ENCODE data around the gene NLGN1. TPM values are rescaled to one million over a fixed set of nuclear protein-coding genes. Genes with fewer than 3 reads are reported as not detected.

NLGN1 gene
- polyA plus RNA-seq, 3 donors: 2.2 to 4.8 (median 2.2) TPM

DNA sequence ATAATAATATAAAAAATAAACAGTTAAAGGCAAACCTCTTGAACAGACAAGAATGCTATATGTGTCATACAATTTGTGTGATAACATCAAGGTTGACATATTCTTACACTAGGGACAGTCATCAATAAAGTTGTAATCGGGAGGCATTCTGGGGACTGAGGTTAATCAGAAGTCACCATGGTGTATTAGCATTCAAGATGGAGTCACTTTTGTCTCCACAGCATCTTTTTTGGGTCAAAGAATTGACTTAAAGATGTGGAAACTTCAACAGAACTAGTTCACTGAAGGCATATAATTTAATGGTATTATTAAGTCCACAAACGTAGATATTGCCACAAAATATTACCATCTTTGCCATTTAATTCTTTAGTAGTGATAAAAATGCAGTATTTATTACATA is 836.0 kb downstream of the NLGN1 start:
- no peak for DNase-seq (ENCODE audit: low read depth in 3 of 3, low spot score in 2 of 3)

DNA sequence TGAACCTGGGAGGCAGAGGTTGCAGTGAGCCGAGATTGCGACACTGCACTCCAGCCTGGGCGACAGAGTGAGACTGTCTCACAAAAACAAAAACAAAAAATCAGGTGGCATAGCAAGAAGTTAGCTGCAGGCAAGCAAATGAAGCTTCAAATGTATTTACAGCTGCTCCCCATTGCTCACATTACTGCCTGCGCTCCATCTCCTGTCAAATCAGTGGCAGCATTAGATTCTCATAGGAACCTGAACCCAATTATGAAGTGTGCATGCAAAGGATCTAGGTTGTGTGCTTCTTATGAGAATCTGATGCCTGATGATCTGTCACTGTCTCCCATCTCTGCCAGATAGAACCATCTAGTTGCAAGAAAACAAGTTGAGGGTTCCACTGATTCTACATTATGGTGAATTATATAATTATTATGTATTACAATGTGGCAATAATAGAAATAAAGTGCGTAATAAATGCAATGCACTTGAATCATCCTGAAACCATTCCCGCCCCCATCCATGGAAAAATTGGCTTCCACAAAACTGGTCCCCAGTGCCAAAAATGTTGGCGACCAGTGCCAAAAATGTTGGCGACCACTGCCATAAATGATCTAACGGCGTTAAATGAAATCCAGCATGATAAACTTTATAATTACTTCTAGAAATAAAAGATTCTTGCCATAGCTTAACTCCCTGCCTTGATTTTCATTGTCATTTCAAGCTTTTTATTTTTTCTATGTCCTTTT is 844.9 kb downstream of the NLGN1 start:
- DNase-seq (ENCODE audit: low read depth in 3 of 3, low spot score in 2 of 3): no peak

DNA sequence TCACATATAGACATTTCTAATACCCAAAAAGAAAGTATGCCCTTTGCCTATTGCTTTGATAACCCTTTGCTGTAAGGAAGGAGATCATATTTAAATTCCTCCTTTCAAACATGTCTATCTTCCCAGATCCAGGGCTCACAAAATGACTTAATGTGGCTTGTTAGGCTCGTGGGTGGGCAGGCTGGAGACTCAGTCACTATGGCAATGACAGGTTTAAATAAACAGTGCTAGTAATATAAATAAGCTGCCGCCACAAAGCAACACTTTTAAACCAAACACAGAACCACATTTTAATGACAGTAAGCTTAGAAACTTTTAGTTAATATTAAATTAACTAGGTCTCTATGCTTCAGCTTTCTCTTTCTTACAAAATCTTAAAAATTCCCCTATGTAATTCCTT is 845.6 kb downstream of the NLGN1 start:
- DNase-seq (ENCODE audit: low read depth in 3 of 3, low spot score in 2 of 3): no peak

DNA sequence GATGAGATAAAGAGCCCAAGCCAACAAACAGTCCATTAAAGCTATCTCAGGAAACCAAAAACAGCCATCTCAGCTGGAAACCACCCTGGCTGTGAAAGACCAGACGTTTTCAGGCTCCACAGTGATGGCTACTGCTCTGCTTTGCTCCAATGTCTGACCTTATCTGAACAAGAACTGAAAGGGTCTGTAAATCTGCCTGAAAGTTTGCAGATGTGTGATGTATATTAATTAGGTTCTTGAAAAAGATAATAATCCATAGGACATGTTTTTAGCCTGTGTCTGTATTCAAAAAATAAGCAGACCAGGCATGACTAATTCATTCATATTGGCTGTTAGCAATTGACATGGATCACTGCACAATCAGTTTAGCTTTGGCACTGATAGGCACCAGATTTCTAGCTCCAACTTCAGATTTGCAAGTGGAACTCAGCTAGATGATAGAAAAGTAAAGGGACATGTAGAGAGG is 850.2 kb downstream of the NLGN1 start:
- DNase-seq (ENCODE audit: low read depth in 3 of 3, low spot score in 2 of 3): no peak

DNA sequence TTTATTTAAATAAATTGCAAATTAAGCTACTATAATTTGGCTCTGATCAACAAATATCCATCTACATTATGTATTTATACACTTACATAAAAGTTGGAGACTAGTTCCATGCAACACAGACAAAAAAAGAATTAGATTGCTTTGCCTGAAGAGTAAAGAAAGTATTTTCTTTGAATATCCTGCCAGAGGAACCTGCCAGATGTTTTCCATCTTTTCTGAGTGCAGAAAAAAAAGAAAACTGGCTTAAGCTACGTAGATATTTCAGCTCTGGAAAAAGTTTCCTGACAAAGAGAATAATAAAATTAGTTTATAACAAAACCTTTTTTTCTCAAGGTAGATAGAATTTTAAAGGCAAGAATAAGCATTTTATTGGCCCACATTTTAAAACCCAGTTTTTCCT is 854.1 kb downstream of the NLGN1 start:
- peak in 1 of 3 donors; percentile 27 for DNase-seq (ENCODE audit: low read depth in 3 of 3, low spot score in 2 of 3)

DNA sequence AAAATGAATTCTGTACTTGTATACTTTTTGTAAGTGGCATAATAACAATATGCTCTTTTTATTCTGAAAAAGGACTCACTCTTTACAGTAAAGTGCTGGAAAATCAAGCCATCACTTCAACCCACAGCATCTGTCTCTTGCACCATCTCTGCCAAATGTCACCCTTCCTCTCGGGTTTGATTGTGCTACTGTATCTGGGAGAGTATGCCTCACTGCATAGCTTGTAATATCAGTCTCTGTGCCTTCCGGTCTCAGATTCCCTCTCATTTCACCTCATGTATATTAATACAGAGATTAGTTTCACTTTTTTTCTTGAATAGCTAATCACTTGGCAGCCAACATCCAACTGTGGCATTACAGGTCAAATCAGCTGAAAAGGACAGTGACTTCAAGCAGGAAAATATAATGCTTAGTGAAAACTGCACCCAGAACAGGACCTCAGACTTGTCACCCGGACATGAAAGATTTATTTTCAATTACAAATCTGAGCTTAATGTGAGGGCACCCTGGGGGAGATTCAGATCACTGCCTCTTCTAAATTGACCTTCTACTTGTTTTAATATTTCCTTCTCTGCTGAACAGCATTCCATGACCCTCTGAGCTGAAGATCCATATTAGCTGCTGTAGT is 855.8 kb downstream of the NLGN1 start:
- DNase-seq (ENCODE audit: low read depth in 3 of 3, low spot score in 2 of 3): no peak

DNA sequence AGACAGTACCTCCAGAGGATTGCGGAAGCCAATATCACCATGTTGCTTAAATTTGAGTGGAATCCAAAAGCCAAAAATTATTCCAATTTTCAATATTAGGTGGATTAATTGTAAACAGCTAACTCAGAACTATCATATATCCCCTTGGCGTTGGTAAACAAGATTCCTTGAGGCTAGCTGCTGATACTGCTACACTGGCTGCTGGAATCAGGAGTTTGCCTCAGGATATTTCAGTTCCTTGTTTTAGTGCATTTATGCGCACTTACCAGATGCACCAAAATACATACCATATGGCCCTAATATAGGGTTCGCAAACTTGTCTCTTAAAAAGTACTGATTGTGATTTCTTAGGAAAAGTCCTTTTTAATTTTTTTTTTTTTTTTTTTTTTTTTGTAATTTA is 856.4 kb downstream of the NLGN1 start:
- no peak for DNase-seq (ENCODE audit: low read depth in 3 of 3, low spot score in 2 of 3)

DNA sequence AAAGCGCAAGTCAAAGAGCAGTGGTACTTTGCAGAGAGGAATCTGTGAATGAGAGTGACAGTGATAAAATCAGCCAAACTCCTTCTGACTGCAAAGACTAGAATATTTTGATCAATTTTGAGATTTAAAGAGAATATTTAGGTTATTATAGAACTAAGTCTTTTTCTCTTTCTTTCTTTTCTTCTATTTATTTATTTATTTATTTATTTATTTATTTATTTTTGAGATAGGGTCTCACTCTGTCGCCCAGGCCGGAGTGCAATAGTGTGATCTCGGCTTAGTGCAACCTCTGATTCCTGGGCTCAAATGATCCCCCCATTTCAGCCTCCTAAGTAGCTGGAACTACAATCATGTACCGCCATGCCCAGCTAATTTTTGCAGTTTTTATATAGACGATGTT is 857.9 kb downstream of the NLGN1 start:
- DNase-seq (ENCODE audit: low read depth in 3 of 3, low spot score in 2 of 3): no peak

DNA sequence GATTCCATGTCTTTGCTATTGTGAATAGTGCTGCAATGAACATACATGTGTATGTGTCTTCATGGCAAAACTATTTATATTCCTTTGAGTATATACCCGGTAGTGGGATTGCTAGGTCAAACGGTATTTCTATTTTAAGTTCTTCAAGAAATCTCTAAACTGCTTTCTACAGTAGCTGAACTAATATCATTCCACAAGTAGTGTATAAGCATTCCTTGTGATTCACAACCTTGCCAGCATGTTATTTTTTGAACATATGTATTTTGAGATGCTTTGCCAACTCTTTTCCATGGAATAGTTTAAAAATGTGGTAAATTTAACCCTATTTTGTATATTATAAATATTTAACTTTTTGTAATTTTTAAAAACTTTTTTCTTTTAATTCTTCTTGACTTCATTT is 868.9 kb downstream of the NLGN1 start:
- DNase-seq (ENCODE audit: low read depth in 3 of 3, low spot score in 2 of 3): no peak

DNA sequence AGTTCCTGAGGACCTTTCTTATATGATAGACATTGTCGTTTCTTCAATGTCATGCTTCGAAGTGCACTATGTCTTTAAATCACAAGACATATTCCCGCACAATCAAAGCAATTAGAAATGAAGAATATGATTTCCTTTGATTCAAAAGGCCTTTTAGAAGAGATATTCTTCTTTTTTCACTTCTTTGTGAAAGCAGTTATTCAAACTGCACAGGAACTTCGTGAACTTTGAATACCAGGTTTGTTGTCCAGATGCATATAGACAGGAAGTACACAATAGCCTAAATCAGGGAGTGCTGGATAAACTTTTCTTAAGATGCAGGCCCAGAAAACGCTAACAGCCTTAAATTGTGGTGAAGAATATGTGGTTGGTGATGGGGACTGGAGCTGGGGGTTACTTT is 870.5 kb downstream of the NLGN1 start:
- DNase-seq (ENCODE audit: low read depth in 3 of 3, low spot score in 2 of 3): no peak

DNA sequence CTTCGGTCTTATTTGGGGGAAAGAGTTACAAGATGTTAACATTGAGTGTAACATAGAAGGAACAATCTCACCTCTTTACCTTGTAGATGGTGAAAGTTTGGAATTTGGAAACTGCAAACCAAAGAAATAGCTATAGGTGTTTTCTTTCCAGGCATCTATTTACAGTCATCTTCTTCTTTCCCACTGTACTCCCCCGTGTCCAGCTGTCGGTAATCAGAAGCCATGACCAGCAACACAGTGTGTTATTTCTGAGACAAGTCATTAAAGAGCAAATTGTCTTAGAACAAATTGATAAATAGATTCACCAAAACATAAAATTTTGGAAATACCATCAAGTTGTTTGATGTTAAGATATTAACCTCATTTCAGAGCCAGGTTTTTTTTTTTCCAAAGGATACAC is 871.0 kb downstream of the NLGN1 start:
- DNase-seq (ENCODE audit: low read depth in 3 of 3, low spot score in 2 of 3): peak in 1 of 3 donors; percentile 36

DNA sequence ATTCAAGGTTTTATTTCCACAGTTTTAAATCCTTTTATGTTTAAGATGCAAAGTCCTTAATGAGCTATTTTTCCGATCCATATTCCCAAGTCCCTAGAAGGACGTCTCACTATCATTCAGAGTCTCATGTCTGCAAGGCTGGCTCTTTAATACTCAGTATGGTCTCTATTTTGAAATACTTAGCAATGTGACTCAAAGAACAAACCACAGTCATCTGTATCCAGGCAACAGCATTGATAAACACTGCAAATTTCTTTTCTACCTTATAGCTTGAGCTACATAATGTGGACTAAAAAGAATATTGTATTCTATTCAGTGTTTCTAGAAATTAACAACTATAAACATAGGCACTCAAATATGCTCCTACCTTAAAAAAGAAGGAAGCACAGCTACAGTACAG is 873.3 kb downstream of the NLGN1 start:
- DNase-seq (ENCODE audit: low read depth in 3 of 3, low spot score in 2 of 3): no peak

DNA sequence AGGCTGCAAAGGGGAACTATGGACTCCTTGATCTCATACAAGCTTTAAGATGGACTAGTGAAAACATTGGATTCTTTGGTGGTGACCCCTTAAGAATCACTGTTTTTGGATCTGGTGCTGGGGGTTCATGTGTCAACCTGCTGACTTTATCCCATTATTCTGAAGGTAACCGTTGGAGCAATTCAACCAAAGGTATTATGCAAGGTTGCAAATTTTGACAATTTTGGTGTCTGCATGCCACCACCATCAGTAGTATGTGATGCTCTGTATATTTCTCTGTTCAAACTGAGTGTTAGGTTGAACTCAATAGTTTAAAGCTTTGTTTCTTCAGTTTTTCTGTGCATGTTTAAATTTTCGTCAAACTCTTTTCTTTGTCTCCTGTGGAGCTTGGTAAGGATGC is 877.8 kb downstream of the NLGN1 start:
- no peak for DNase-seq (ENCODE audit: low read depth in 3 of 3, low spot score in 2 of 3)

DNA sequence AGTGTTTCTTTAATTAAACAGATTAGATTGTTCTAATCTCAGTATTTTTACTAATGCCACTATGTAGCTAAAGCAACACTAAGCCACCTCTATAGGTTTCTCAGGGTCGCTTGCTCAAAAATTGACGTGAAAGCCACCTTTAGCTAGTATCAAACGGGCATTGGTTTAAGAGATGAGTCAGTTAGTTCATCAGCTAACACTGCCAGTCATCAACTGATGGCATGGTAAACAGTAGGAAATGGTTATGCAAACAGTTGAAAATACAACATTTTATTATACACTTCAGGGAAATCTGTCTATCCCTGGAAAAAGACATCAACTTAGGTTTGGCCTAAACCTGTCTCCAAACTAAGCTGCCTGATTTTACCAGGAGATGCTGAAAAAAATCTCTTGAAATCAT is 879.3 kb downstream of the NLGN1 start:
- no peak for DNase-seq (ENCODE audit: low read depth in 3 of 3, low spot score in 2 of 3)

DNA sequence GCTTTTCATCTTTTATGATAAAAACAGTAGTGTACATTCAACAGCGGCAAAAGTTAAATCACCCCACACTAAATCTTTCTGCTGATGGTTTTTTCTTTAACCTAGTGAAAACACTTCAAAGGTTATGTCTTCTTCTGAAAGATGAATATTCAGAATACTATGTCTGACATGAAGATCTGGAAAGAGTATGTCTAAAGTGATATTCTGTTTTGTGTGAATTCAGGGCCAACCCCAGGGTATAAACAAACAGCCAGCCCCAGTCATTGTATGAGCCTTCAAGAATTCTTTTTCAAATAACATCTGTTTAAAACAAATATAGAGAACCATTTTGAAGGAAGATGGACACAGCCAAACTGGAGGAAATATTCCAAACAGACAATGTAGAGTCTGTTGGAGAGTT is 880.5 kb downstream of the NLGN1 start:
- DNase-seq (ENCODE audit: low read depth in 3 of 3, low spot score in 2 of 3): no peak

DNA sequence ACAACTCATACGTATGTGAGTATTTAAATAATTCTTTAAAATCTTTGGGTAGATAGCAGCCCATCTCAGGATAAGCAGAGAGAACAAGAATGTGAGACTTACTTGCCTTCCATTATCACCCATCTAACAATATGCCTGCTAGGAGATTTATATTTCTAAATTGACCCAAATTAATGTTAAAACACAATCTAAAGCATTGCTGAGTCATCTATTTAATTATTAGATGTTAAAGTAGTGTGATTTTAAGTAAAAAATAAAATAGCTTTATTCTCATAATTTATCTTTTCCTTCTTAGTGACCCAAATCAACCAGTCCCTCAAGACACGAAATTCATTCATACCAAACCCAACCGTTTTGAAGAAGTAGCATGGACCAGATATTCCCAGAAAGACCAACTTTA is 882.6 kb downstream of the NLGN1 start:
- DNase-seq (ENCODE audit: low read depth in 3 of 3, low spot score in 2 of 3): no peak

DNA sequence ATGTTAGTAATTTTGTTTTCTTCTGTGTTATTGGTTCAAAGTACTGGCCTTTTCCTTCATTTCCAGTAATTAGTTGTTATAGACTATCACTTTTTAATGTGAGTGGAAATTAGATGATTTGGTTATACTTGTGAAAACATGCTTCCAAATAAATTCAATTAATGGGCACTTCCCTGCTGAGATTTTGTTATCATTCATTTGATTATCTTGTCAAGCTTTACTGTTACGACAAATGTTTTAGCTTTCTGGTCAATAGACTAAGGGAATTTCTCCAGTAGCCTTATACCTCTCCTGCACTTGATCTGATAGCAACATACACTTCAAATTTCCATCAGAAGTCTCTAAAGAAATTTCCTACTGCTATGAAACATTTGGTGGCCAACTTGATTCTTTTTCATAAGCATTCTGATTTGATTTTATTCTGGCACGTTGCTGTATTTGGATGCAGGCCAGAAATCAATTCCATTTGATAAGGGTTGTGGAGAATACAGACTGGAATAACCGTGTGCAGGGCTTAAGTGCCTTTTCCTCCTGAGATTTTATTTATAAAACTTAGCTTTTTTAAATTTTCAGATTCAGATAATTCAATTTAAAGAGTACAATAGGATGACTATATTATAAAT is 887.8 kb downstream of the NLGN1 start:
- DNase-seq (ENCODE audit: low read depth in 3 of 3, low spot score in 2 of 3): no peak

DNA sequence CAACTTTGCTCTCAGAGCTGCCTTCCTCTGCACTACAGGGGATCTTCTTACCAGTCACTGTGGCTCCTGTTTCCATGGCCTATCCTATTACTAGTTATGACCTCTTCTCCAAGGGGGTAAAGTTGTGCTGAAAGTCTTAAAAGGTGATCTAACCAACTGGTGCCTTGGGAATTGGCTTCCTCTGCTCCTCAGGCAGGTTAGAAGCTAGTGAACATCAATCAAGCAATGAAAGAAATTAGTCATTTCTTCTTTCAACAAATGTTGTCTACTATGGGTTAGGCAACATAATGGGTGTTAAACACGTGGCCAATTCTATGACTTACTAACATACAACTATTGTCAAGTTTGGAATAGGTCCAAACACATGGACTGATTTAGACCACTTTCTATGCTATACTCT is 890.2 kb downstream of the NLGN1 start:
- no peak for DNase-seq (ENCODE audit: low read depth in 3 of 3, low spot score in 2 of 3)

DNA sequence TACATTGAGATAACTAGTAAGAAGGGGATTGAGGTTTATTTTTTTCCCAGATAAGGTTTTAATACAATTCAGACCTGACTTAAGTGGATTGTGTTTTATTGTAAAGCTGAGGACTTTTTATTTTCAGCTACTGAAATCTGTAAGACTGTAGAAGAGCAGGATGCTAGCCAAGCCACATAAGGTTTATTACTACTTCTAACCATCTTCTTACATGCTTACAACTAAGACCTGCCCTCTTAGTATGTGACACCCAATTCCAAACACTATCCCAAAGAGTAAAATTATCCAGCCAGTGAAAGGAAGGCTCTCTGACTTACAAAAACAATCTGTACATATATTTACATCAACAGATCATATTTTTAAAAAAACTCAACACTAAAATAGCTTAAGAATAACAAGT is 897.1 kb downstream of the NLGN1 start:
- DNase-seq (ENCODE audit: low read depth in 3 of 3, low spot score in 2 of 3): no peak

DNA sequence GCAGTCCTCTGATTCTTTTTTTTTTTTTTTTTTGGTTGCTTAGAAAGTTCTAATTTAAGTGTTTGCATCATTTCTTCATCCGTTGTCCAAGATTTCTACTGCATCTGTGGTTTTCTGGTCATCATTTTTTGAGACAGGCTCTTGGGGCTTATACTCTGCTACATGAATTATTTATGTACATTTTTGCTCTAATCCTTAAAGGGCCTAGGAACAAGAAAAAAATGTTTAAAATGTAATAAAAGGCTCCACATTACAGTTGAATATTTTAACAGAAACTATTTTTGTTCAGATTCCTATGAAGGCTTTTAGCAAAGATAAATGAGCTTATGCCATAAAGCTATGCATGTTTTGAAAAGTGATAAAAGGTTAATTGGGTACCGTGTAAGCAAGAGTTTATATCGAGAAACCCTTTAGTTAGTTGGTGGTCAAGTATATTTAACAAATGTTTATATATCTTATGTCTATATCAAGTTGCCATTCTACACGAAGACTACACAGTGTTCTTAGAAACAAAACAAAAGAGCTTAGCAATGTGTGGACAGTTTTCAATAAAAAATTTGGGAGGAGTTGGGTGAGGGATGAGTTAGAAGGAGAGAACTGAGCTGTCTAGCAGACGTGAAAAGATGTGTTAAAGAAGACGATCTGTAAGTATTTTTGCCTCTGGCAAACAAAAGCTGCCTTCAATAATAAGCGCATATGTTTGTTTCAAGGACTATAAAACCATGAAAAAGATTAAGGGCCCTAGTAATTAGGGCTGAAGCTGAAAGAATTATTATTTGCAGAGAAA is 898.0 kb downstream of the NLGN1 start:
- DNase-seq (ENCODE audit: low read depth in 3 of 3, low spot score in 2 of 3): no peak

DNA sequence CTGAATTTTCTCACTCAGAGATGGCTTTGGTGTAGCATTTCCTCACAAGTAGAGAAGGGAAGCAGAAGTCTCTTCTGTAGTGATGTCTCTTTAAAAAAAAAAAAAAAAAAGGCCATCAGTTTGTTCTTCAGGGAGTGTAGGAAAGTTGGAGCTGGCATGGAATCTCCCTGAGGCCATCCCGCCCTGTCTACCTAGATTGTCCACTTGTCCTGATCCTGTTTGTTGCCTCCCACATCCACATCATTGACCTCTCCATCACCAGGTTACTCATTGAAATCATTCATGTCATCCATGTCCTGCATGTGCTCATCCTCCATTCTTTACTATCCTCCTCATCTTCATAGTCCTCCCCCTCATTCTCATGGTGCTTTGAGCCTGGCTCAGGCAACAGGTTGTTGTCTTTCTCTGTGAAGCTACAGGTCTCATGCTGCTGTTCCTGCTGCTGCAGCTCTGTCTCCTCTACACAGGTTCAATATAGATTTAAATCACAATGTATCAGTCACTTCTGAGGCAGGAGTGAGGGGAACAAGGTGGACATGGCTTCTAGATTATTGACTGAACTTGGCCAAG is 905.3 kb downstream of the NLGN1 start:
- DNase-seq (ENCODE audit: low read depth in 3 of 3, low spot score in 2 of 3): no peak
